IPS-18c (cell line): ENCODE measurements around the gene RHD.
"Not testable (repeated sequence)": the region's sequence is repeated elsewhere in the genome, so short reads cannot be mapped to it uniquely, and the experiment has no call there.

Experiments used
- H3K4me3 ChIP-seq: 2 replicates; pipeline ENCODE4 v1.7.0; 2013; ENCODE audit warnings: low read depth, mild to moderate bottlenecking, low read length, moderate library complexity; ENCODE audit not compliant: insufficient read depth
- H3K9me3 ChIP-seq: one replicate; pipeline ENCODE4 v1.6.1; 2013; ENCODE audit warnings: mild to moderate bottlenecking, low read length, moderate library complexity; ENCODE audit not compliant: control insufficient read depth, insufficient read depth

RHD gene

GRCh38 chr1:25247829-25248754 lies 24.2 kb upstream of the RHD start:
- peak overlapping the region; percentile 98 for H3K4me3 ChIP-seq
- no peaks in the 10 kb centered on the region for H3K9me3 ChIP-seq

DNA sequence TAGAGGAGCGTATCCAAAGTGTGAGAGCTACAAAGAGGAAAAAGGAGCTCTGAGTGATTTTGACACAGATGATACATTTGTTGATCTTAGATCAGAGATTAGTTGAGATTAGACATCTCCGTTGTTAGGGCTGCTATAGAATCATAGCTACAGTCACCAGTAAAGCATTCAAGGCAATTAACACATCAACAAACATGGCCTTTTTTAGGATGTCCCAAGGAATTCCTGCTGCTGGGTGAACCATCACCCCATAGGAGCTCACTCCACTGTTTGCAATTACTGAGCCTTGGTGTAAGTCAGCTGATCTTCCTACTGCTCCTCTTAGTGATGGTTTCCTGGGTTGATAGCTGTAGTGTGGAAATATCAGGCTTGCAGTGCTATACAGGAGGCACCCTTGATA lies 18.4 kb upstream of the RHD start:
- H3K4me3 ChIP-seq, result no peak overlapping the region
- no peaks in the 10 kb centered on the region for H3K9me3 ChIP-seq

- H3K9me3 ChIP-seq, result no peaks in the 10 kb centered on the region
Measured at GRCh38 chr1:25255706-25256577, 16.4 kb upstream of the RHD start.

GRCh38 chr1:25256578-25256965 lies 15.7 kb upstream of the RHD start:
- H3K9me3 ChIP-seq, result no peaks in the 10 kb centered on the region
- H3K4me3 ChIP-seq, result no peak overlapping the region

More at GRCh38 chr1:25255706-25256577, 16.4 kb upstream of the RHD start:
- no peak overlapping the region for H3K4me3 ChIP-seq

GRCh38 chr1:25257196-25257595 lies 15.1 kb upstream of the RHD start:
- Histone ChIP-seq H3K9me3 (no peaks in the 10 kb centered on the region), H3K4me3 (no peak overlapping the region)

DNA sequence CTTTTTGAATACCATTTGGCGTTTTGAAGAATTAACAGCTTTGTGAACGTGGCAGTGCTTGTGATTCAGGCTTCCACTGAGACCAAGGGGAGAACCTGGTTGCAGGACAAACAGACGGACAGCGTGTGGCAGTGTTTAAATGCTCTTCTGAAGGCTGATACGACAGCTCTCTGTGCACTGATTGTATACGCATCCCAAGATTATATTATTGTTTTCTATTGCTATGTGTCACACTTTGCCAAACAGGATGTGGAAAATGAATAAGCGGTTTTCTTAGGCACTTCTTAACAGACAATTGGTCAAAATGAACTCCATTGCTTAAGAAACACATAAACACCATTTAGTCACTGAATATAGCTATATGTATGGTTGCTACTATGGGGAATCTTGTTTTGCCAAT lies 12.5 kb upstream of the RHD start:
- H3K4me3 ChIP-seq, H3K9me3 ChIP-seq: not testable (repeated sequence)

DNA sequence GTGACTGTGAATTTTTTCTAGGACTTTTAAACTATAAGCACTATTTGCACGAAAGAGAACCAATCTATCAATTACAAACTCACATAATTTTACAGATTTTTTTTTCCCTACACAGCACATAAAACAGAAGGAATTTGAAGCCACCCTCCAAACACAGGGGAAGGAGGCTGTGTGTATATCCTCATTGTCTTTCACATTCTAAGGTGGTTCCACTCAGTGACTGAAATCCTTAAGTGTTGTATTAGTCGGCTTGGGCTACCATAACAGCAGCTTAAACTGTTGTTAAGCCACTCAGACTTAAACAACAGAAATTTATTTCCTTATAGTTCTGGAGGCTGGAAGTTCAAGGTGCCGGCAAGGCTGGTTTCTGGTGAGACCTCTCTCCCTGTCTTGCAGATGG lies 12.0 kb upstream of the RHD start:
- H3K9me3 ChIP-seq, result not testable (repeated sequence)

GRCh38 chr1:25266554-25267287 lies 5.6 kb upstream of the RHD start:
- not testable (repeated sequence) for H3K4me3 ChIP-seq, H3K9me3 ChIP-seq

More for the DNA sequence above, 12.0 kb upstream of the RHD start:
- not testable (repeated sequence) for H3K4me3 ChIP-seq

DNA sequence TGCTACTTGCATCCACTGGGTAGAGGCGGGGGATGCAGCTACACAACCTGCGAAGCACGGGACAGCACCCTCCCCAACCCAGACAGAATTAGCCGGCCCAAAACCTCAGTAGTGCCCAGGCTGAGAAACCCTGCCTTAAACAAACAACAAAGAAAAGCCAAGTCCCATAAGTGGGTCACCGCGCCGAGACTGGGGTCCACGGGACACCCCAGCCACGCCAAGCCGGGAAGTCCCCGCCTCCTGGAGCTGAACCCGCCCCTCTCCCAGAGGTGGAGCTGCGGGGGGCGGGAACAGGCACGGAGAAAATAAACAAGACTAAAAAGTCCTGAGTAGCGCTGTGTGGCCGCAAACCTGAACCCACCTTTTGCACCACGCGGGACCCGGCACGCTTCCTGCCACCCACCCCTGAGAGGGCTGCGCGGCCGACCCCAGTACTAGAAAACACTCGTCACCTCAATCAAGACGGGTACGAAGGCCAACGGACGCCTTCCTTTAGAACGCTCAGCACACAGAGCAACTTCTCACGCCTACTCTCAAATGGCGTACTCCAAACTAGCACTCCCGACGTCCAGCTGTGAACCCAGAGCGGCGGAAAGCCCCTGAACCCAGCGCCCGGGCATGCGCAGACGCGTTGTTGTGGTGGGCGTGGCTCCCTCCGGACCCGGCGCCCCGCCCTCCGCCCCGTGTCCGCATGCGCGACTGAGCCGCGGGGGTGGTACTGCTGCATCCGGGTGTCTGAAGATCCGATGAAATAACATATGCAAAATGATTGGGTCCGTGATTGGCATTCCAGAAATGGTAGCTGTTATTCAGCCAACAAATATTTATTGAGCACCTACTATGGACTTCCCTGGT lies 4.8 kb upstream of the RHD start:
- not testable (repeated sequence) for H3K9me3 ChIP-seq, H3K4me3 ChIP-seq

GRCh38 chr1:25268143-25268760 lies 4.1 kb upstream of the RHD start:
- H3K4me3 ChIP-seq, H3K9me3 ChIP-seq: not testable (repeated sequence)

DNA sequence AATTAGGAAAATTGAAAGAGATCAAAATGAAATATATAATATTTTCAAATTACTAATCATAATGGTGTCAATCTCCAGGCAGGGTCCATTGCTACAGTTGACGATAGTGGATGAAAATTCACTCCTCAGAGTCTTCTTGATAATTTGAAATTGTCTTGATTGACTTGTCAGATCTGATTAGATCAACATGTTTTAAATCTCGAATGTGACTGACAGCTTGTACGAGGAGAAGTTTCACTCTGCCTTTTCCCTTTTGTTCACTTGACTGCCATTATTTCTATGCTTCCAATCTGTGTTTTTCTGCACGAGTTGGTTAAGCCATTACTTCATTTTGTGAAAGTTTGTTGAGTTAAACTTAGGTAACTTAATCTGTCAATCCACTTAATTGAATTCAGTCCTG lies 3.3 kb downstream of the RHD start:
- H3K4me3 ChIP-seq, H3K9me3 ChIP-seq: not testable (repeated sequence)

GRCh38 chr1:25277295-25277694 lies 5.0 kb downstream of the RHD start:
- H3K4me3 ChIP-seq, H3K9me3 ChIP-seq: not testable (repeated sequence)

GRCh38 chr1:25278358-25278757 lies 6.0 kb downstream of the RHD start:
- not testable (repeated sequence) for H3K4me3 ChIP-seq, H3K9me3 ChIP-seq

DNA sequence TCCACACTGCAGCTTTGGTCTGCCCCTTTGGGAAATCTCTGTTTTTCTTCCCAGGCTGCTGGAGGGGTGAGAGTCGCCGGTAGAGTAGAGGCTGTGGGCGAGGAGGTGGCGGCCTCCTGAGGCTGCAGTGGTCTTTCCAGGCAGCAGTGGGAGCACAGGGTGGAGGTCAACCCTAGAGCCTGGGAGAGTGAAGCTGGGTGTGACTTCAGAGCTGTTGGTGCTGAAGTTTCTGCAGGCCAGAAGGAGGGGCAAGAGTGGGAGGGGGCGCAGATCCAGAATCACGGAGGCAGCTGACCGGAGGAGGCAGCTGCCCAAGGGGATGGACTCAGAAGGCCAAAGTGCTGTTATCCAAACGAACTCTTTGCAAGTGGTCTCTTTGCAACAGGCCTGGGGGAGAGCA lies 6.5 kb downstream of the RHD start:
- H3K4me3 ChIP-seq, H3K9me3 ChIP-seq: not testable (repeated sequence)

- H3K4me3 ChIP-seq, H3K9me3 ChIP-seq: not testable (repeated sequence)
Measured at GRCh38 chr1:25279693-25280111, 7.4 kb downstream of the RHD start.

DNA sequence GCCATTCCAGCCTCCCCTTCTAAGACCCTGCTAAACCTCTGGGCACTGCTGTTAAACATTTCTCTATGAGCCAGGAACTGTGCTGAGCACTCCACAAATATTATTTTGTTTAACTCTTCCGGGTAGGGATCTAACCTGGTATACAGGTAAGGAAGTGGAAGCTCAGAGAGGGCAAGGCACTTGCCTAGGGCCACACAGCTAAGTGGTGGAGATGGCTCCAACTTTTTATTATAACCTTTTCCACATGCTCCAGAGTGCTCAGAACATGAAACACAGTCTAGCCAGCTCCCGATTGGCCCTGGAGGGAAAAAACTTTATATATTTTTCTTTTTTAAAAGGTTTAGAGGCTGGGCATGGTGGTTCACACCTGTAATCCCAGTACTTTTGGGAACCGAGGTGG lies 13.6 kb downstream of the RHD start:
- not testable (repeated sequence) for H3K9me3 ChIP-seq, H3K4me3 ChIP-seq
